H1 (cell line): Measurements from ENCODE around the gene DLEC1.
"Not testable (repeated sequence)": the region's sequence is repeated elsewhere in the genome, so short reads cannot be mapped to it uniquely, and the experiment has no call there.

Experiments used
- CTCF ChIP-seq, 3 experiments: IDR thresholded peaks; 1 replicate in 2 of 3; 2 replicates in 1 of 3; pipeline versions ENCODE4 v1.5.1 to v1.6.1; 2011; ENCODE audit warnings: low read length in 3 of 3, mild to moderate bottlenecking in 3 of 3, inconsistent platforms in 2 of 3, low read depth in 1 of 3, moderate library complexity in 1 of 3; ENCODE audit not compliant: insufficient read depth in 1 of 3; ENCODE audit errors: control extremely low read depth in 1 of 3
- EZH2 ChIP-seq: fragments of 200-600 bp; sonication (generic); IDR thresholded peaks from 2 replicates; pipeline ENCODE4 v1.7.1; 2012; ENCODE audit warnings: low read depth, mild to moderate bottlenecking, moderate library complexity, low read length, inconsistent platforms; ENCODE audit not compliant: severe bottlenecking
- GABPA ChIP-seq: IDR thresholded peaks from 2 replicates; pipeline ENCODE4 v1.6.1; 2011; ENCODE audit warnings: mild to moderate bottlenecking, low read length, moderate library complexity, borderline replicate concordance; ENCODE audit not compliant: insufficient read depth
- JUND ChIP-seq: IDR thresholded peaks from 2 replicates; pipeline ENCODE4 v1.6.1; 2011; ENCODE audit warnings: mild to moderate bottlenecking, improper control_type of control experiment, low read length
- MAX ChIP-seq: IDR thresholded peaks from 2 replicates; pipeline ENCODE4 v1.6.1; 2012; ENCODE audit warnings: inconsistent platforms
- POLR2A ChIP-seq, 2 experiments: IDR thresholded peaks; 1 replicate in 1 of 2; 2 replicates in 1 of 2; pipeline ENCODE4 v1.6.1; 2011; ENCODE audit warnings: low read depth in 2 of 2, low read length in 2 of 2, mild to moderate bottlenecking in 2 of 2; ENCODE audit errors: control extremely low read depth in 1 of 2
- POU5F1 ChIP-seq: IDR thresholded peaks from 2 replicates; pipeline ENCODE4 v1.6.1; 2011; ENCODE audit warnings: low read depth, mild to moderate bottlenecking, low read length, moderate library complexity
- RFX5 ChIP-seq: IDR thresholded peaks from 2 replicates; pipeline ENCODE4 v1.6.1; 2011; ENCODE audit warnings: low read depth, low read length, improper control_type of control experiment, borderline replicate concordance
- SIN3A ChIP-seq, 2 experiments: IDR thresholded peaks in 1 of 2; conservative IDR thresholded peaks in 1 of 2; 2 replicates each; pipeline ENCODE4 v1.6.1; 2011 to 2012; ENCODE audit warnings: low read length in 2 of 2, improper control_type of control experiment in 1 of 2, low read depth in 1 of 2, mild to moderate bottlenecking in 1 of 2
- TAF1 ChIP-seq: IDR thresholded peaks from 2 replicates; pipeline ENCODE4 v1.6.1; 2011; ENCODE audit warnings: mild to moderate bottlenecking, low read depth, low read length

GRCh38 chr3:38053813-38054498 is 14.9 kb downstream of the DLEC1 start:
- TF ChIP-seq POLR2A (IDR thresholded peaks at IDR 0.05; ENCODE audit: control extremely low read depth in 1 of 2, low read depth in 2 of 2, low read length in 2 of 2); POU5F1; CTCF (IDR thresholded peaks at IDR 0.05; ENCODE audit: control extremely low read depth in 1 of 3, insufficient read depth in 1 of 3, low read depth in 1 of 3, low read length in 3 of 3); GABPA; SIN3A (conservative IDR thresholded peaks at IDR 0.05 in 1 of 2, IDR thresholded peaks at IDR 0.05 in 1 of 2; ENCODE audit: low read depth in 1 of 2, low read length in 2 of 2); RFX5; MAX; TAF1; JUND; EZH2: not testable (repeated sequence)
